Fibroblast of lung (primary cell): Measurements from ENCODE around the gene TRIM47. TPM values are rescaled to one million over a fixed set of nuclear protein-coding genes. Genes with fewer than 3 reads are reported as not detected.

Experiments used
- DNase-seq, 2 donors: peaks; one replicate each; pipeline versions ENCODE4 v3.0.0 to v3.0.0-alpha.2; 2010; ENCODE audit warnings: low read depth in 2 of 2
- H2AFZ ChIP-seq: 2 replicates; pipeline ENCODE4 v1.5.1; 2012; ENCODE audit warnings: low read length, control low read depth, inconsistent platforms
- H3K27ac ChIP-seq: 2 replicates; pipeline ENCODE4 v1.5.1; 2011; ENCODE audit warnings: low read length, control low read depth; ENCODE audit not compliant: insufficient read depth
- H3K27me3 ChIP-seq: 2 replicates; pipeline ENCODE4 v1.5.1; 2011; ENCODE audit warnings: mild to moderate bottlenecking, low read length; ENCODE audit not compliant: control insufficient read depth, insufficient read depth
- H3K36me3 ChIP-seq: 2 replicates; pipeline ENCODE4 v1.5.1; 2011; ENCODE audit warnings: low read length; ENCODE audit not compliant: control insufficient read depth, insufficient read depth
- H3K4me1 ChIP-seq: 2 replicates; pipeline ENCODE4 v1.5.1; 2011; ENCODE audit warnings: low read length; ENCODE audit not compliant: control insufficient read depth, insufficient read depth; ENCODE audit errors: extremely low read depth
- H3K4me2 ChIP-seq: 2 replicates; pipeline ENCODE4 v1.5.1; 2011; ENCODE audit warnings: low read length, control low read depth; ENCODE audit not compliant: insufficient read depth; ENCODE audit errors: extremely low read depth
- H3K4me3 ChIP-seq, 4 experiments: fragments of 200-600 bp in 1 of 4; sonication (generic) in 1 of 4; replicated peaks in 1 of 4; 2 replicates each; pipeline ENCODE4 v1.5.1; 2011 to 2016; ENCODE audit warnings: low read length in 4 of 4, low read depth in 3 of 4, mild to moderate bottlenecking in 3 of 4, control low read depth in 2 of 4, inconsistent platforms in 1 of 4, mixed read lengths in 1 of 4; ENCODE audit not compliant: insufficient read depth in 1 of 4; ENCODE audit errors: control extremely low read depth in 1 of 4
- H3K79me2 ChIP-seq: 2 replicates; pipeline ENCODE4 v1.5.1; 2012; ENCODE audit warnings: mild to moderate bottlenecking, low read length, inconsistent platforms; ENCODE audit not compliant: control insufficient read depth, insufficient read depth
- H3K9ac ChIP-seq: 2 replicates; pipeline ENCODE4 v1.5.1; 2011; ENCODE audit warnings: mild to moderate bottlenecking, low read length, control low read depth; ENCODE audit not compliant: insufficient read depth
- H3K9me3 ChIP-seq: 2 replicates; pipeline ENCODE4 v1.5.1; 2012; ENCODE audit warnings: low read depth, low read length; ENCODE audit not compliant: control insufficient read depth, insufficient read depth
- H4K20me1 ChIP-seq: 2 replicates; pipeline ENCODE4 v1.5.1; 2011; ENCODE audit warnings: low read length; ENCODE audit not compliant: control insufficient read depth, insufficient read depth; ENCODE audit errors: extremely low read depth
- CTCF ChIP-seq, 2 donors: IDR thresholded peaks in 1 of 2; conservative IDR thresholded peaks in 1 of 2; 1 replicate in 1 of 2; 2 replicates in 1 of 2; pipeline ENCODE4 v1.5.1; 2011 to 2012; ENCODE audit warnings: low read length in 2 of 2, control low read depth in 1 of 2, inconsistent platforms in 1 of 2, low read depth in 1 of 2, mild to moderate bottlenecking in 1 of 2
- EZH2 ChIP-seq: IDR thresholded peaks from 2 replicates; pipeline ENCODE4 v1.5.1; 2012; ENCODE audit warnings: low read length, control low read depth, mild to moderate bottlenecking; ENCODE audit errors: missing control alignments
- polyA plus RNA-seq, 2 donors: library from polyadenylated mRNA; depleted of rRNA in 1 of 2; stranded (reverse) in 1 of 2; unstranded in 1 of 2; fragments of >200 nt; gene quantifications; 2 replicates each; pipeline ENCODE4 v1.2.1, GENCODE V29; 2011 to 2012; ENCODE audit warnings: missing spikeins in 1 of 2
- total RNA-seq: library from RNA; depleted of rRNA; stranded (reverse); fragments of >200 nt; gene quantifications from 2 replicates; pipeline ENCODE4 v1.2.1, GENCODE V29; 2014

TRIM47 gene
- total and polyA plus RNA-seq, 2 donors (not counting 1 experiment from before 2014, with no cell fraction given), result 2.2 to 16.0 TPM

GRCh38 chr17:75842411-75842810 is 36.0 kb downstream of the TRIM47 start:
- Histone ChIP-seq H2AFZ (no peak overlapping the region), H3K4me1 (peaks cover 5% of the 10 kb centered on the region), H3K36me3 (peaks cover 5% of the 10 kb centered on the region), H3K4me2 (no peak overlapping the region), H3K27ac (no peak overlapping the region), H3K27me3 (no peaks in the 10 kb centered on the region), H3K9me3 (no peaks in the 10 kb centered on the region), H4K20me1 (no peaks in the 10 kb centered on the region), H3K9ac (no peak overlapping the region), H3K79me2 (no peaks in the 10 kb centered on the region), H3K4me3 (no peak overlapping the region)
- TF ChIP-seq CTCF (conservative IDR thresholded peaks at IDR 0.05 in 1 of 2, IDR thresholded peaks at IDR 0.05 in 1 of 2; ENCODE audit: low read depth in 1 of 2, low read length in 2 of 2), result no peak
- no peak for TF ChIP-seq EZH2
- no peak for DNase-seq

- Histone ChIP-seq H2AFZ (no peak overlapping the region), H3K36me3 (no peaks in the 10 kb centered on the region)
- no peak for DNase-seq
These were observed 37.6 kb downstream of the TRIM47 start for GRCh38 chr17:75840799-75841164.

GRCh38 chr17:75839942-75840798 is 38.2 kb downstream of the TRIM47 start:
- Histone ChIP-seq H4K20me1 (no peaks in the 10 kb centered on the region), H3K9ac (no peak overlapping the region), H3K4me2 (no peak overlapping the region), H3K4me1 (peaks cover 3% of the 10 kb centered on the region), H2AFZ (no peak overlapping the region), H3K79me2 (no peaks in the 10 kb centered on the region), H3K36me3 (no peaks in the 10 kb centered on the region), H3K9me3 (no peaks in the 10 kb centered on the region), H3K4me3 (no peak overlapping the region), H3K27me3 (no peaks in the 10 kb centered on the region), H3K27ac (no peak overlapping the region)
- TF ChIP-seq EZH2, result no peak
- TF ChIP-seq CTCF (conservative IDR thresholded peaks at IDR 0.05 in 1 of 2, IDR thresholded peaks at IDR 0.05 in 1 of 2; ENCODE audit: low read depth in 1 of 2, low read length in 2 of 2), result no peak
- DNase-seq, result no peak

More at GRCh38 chr17:75840799-75841164, 37.6 kb downstream of the TRIM47 start:
- no peak overlapping the region for H3K27ac ChIP-seq
- no peaks in the 10 kb centered on the region for H3K9me3 ChIP-seq
- H3K27me3 ChIP-seq, result no peaks in the 10 kb centered on the region
- no peaks in the 10 kb centered on the region for H3K79me2 ChIP-seq
- peaks cover 5% of the 10 kb centered on the region for H3K4me1 ChIP-seq
- H3K9ac ChIP-seq, result no peak overlapping the region
- TF ChIP-seq EZH2 (no peak), CTCF (conservative IDR thresholded peaks at IDR 0.05 in 1 of 2, IDR thresholded peaks at IDR 0.05 in 1 of 2; ENCODE audit: low read depth in 1 of 2, low read length in 2 of 2) (no peak)
- H3K4me2 ChIP-seq, result no peak overlapping the region
- H3K4me3 ChIP-seq, result no peak overlapping the region
- no peaks in the 10 kb centered on the region for H4K20me1 ChIP-seq
